ENCODE data around the gene CDC42SE1.

DNA sequence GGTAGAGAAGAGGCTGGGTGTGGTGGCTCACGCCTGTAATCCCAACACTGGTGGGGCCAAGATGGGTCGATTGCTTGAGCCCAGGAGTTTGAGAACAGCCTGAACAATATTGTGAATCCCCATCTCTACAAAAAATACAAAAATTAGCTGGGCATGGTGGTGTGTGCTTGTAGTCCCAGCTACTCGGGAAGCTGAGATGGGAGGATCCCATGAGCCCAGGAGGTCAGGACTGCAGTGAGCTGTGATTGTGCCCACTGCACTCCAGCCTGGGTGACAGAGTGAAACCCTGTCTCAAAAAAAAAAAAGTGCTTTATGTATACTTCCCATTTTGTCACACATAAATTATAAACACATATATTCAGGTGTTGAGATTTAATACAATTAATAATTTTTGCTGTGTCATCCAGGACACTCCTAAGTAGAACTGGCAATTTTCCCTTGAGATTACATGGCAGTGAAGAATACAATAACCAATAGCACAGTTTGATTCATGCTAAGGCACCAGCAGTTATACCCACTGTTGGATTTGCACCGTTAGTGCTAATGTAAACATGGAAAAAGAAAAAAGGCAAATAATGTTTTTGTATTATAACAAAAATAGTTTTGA, 26.6 kb upstream of the CDC42SE1 start:
- TF ChIP-seq, protein P1, sequence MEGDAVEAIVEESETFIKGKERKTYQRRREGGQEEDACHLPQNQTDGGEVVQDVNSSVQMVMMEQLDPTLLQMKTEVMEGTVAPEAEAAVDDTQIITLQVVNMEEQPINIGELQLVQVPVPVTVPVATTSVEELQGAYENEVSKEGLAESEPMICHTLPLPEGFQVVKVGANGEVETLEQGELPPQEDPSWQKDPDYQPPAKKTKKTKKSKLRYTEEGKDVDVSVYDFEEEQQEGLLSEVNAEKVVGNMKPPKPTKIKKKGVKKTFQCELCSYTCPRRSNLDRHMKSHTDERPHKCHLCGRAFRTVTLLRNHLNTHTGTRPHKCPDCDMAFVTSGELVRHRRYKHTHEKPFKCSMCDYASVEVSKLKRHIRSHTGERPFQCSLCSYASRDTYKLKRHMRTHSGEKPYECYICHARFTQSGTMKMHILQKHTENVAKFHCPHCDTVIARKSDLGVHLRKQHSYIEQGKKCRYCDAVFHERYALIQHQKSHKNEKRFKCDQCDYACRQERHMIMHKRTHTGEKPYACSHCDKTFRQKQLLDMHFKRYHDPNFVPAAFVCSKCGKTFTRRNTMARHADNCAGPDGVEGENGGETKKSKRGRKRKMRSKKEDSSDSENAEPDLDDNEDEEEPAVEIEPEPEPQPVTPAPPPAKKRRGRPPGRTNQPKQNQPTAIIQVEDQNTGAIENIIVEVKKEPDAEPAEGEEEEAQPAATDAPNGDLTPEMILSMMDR (IDR thresholded peaks at IDR 0.05; ENCODE audit: low read length) = no peak
- no peak for TF ChIP-seq EZH2 (IDR thresholded peaks at IDR 0.05; ENCODE audit: borderline replicate concordance, low read length)
